Fibroblast of skin of left biceps (primary cell): ENCODE measurements around the gene TENM4.

ENCODE experiments used
- DNase-seq, 2 experiments: peaks; one replicate each; pipeline ENCODE4 v3.0.0-alpha.2; 2013; ENCODE audit warnings: low read depth in 2 of 2

The TENM4 gene

DNA sequence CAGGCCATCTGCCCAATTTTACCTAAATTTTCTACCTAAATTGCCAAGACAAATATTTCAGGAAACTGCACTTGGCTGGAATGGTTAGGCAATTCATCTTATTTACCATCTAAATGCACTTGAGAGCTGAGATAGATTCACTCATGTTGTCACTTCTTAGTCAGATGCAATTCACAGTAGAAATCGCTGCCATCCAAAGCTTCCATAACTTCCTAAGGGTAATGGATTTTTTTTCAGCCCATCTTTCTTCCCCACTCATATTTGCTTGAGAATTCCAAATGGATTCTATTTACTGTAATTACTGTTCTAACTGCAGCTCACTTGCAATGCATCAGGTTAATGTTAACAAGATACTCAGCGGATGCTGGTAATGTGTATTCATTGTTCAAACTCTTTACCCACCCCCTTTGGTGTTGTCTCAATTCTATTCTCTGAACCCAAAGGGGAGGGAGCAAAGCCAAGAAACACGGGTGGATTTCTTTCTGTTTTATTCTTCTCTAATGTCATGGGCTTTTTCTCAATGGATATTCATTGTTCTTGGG lies 96.0 kb downstream of the TENM4 start:
- no peak for DNase-seq

GRCh38 chr11:79342686-79343085 lies 98.1 kb downstream of the TENM4 start:
- DNase-seq, result no peak

DNA sequence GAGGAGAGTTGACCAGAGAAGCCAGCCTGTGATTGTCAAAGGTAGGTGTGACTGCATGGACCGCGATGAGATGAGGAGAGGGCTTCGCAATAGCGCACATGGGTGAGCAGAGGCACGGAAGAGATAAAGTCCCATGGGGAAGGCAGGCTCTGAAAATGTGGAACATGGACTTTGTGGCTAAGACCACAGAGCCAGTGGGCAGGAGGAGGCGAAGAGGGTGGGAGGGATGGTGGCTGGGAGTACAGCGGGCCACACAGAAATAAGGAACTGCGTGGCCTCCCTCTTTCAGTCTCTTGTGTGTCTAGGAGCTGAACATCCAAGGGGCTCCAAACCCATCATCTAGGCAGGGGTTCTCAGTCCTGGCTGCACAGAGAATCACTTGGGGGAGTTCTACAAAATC lies 98.6 kb downstream of the TENM4 start:
- DNase-seq, result no peak

DNA sequence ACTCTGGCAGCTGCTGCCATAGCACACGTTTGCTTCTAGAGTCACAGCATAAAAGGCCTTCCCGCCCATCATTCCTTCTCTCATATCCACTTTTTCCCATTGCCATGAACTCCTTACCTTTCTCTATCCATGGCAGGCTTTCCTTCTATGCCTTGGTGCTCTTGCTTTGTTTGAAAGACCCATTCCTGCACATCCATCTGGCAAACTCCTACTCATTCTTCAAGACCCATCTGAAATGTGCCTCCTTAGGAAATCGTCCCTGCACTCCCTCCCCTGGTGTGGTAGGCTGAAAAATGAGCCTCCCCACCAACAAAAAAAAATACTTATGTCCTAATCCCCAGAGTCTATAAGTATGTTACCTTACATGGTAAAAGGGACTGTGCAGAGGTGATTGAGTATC lies 100.3 kb downstream of the TENM4 start:
- DNase-seq, result no peak

GRCh38 chr11:79336797-79337517 lies 103.9 kb downstream of the TENM4 start:
- DNase-seq, result no peak

- no peak for DNase-seq
Measured at GRCh38 chr11:79335681-79336080, 105.1 kb downstream of the TENM4 start.

- DNase-seq, result no peak
Measured at GRCh38 chr11:79333355-79333754, 107.5 kb downstream of the TENM4 start.

- no peak for DNase-seq
Measured at GRCh38 chr11:79332017-79332416, 108.8 kb downstream of the TENM4 start.

GRCh38 chr11:79331203-79331901 lies 109.5 kb downstream of the TENM4 start:
- DNase-seq, result no peak

DNA sequence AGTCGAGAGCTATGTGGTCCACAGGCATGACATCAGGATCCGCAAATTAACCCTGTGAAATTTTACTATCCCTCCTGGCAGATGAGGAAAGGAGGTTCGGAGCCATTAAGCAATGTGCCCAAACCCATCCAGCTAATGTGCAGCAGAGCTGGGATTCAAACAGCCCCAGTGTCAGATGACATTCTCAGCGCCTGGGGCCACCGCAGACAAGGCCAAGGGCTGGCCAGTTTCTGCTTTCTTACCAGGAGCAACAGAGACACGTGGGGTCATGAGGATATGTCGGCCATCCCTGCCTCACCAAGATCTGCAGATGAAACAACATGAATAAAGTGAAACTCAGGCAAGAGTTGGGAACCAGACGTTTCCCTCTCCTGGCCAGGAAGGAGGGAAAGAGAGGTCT lies 110.2 kb downstream of the TENM4 start:
- DNase-seq, result no peak

GRCh38 chr11:79329561-79329960 lies 111.3 kb downstream of the TENM4 start:
- DNase-seq, result no peak

GRCh38 chr11:79328402-79328801 lies 112.4 kb downstream of the TENM4 start:
- DNase-seq, result no peak

- DNase-seq, result no peak
Measured at GRCh38 chr11:79325851-79326250, 115.0 kb downstream of the TENM4 start.

- DNase-seq, result peak; percentile 62 to 66
Measured at GRCh38 chr11:79321263-79321662, 119.6 kb downstream of the TENM4 start.

DNA sequence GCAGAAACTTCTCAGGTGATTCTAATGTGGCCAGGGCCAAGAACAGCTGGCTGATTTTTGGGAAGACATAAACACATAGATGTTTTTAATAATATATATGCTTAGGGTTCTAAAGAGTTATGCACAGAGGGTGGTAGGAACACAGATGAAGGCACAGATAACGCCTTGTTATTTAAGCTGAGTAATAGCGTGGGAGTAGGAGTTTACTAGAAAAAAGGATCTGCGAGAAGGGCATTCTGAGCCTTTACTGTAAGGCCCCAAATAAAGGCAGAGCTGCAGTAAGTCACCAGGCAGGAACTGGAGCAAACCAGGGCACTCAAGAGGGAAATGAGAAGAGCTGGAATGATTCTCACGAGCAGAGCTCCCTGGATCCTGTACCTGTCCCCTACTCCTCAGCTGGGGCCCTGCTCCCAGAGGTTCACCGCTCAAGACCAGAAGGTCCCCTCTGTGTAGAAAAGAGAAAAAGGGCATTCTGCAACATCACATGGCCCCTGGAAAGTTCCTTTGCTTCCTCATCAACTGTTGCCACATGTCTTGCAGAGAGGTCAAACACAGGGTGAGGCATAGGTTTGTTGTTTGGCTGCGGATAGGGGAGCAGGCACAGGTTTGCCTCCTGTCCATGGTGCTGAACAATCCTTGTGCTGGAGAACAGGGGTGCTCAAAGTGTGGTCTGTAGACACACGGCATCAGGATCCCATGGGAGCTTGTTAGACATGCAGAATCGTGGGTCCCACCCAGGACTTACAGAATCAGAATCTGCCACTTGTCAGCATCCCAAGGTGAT lies 125.7 kb downstream of the TENM4 start:
- DNase-seq, result no peak

- no peak for DNase-seq
Measured at GRCh38 chr11:79313530-79313913, 127.3 kb downstream of the TENM4 start.

- no peak for DNase-seq
Measured at GRCh38 chr11:79312617-79313529, 128.0 kb downstream of the TENM4 start.

GRCh38 chr11:79311461-79311860 lies 129.4 kb downstream of the TENM4 start:
- DNase-seq, result no peak

GRCh38 chr11:79309407-79309806 lies 131.4 kb downstream of the TENM4 start:
- DNase-seq, result no peak

DNA sequence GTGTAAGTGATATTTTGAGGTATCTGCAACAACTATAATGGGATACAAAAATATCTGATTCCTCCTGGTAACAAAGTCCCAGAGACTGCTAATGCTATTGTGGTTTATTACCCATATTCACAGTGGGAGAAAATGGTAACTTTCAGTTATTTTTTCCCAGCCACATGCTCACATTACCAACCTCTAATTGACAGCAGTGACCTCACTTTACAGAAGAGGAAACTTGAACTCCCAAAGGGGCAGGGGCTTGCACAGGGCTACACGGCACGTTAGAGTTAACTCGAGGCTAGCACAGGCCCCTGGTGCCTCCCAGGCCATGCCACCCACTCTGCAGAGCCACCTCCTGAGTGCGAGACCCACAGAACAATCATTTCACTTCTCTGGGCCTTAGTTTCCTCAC lies 132.4 kb downstream of the TENM4 start:
- DNase-seq, result no peak

GRCh38 chr11:79304599-79305212 lies 136.1 kb downstream of the TENM4 start:
- DNase-seq, result no peak
